Measurements from ENCODE around the gene NRIP1. TPM values are rescaled to one million over a fixed set of nuclear protein-coding genes. Genes with fewer than 3 reads are reported as not detected.

NRIP1 gene
- total and polyA plus RNA-seq, 2 of the 8 experiments (the other 6 are each of a cell fraction or from before 2014, with no cell fraction given) = 1.5 to 9.3 TPM

- TF ChIP-seq SRF (IDR thresholded peaks at IDR 0.05; ENCODE audit: low read depth, low read length) (no peak), TCF12 (IDR thresholded peaks at IDR 0.05; ENCODE audit: low read depth, low read length) (no peak)
- no peak overlapping the region for H2BK15ac ChIP-seq (ENCODE audit: low read length)
Measured at GRCh38 chr21:15079269-15079668, 14.5 kb upstream of the NRIP1 start.

More at GRCh38 chr21:15079269-15079668, 14.5 kb upstream of the NRIP1 start:
- ChIA-PET POLR2A (ENCODE audit: partially characterized antibody) (no interaction called here), CTCF (ENCODE audit: partially characterized antibody) (no interaction called here)
- no peak overlapping the region for H3K4me2 ChIP-seq (ENCODE audit: insufficient read depth in 1 of 2, low read depth in 2 of 2, low read length in 2 of 2)
- no peak overlapping the region for H3K14ac ChIP-seq (ENCODE audit: insufficient read length)
- H4K91ac ChIP-seq (replicated peaks; ENCODE audit: insufficient read length, low read length) = no peak overlapping the region
- no peak overlapping the region for H2AK5ac ChIP-seq (ENCODE audit: low read depth, low read length)
- no peaks in the 10 kb centered on the region for H3K23me2 ChIP-seq (ENCODE audit: low read depth, low read length)
- H3K4me3 ChIP-seq (ENCODE audit: extremely low read depth in 1 of 4, insufficient read depth in 2 of 4, low read depth in 3 of 4, low read length in 4 of 4) = no peak overlapping the region
- no peak for DNase-seq (ENCODE audit: low read depth in 1 of 2, low spot score in 2 of 2)
- H3K9me3 ChIP-seq (ENCODE audit: insufficient read depth in 2 of 2, low read depth in 1 of 2, low read length in 1 of 2) = no peaks in the 10 kb centered on the region
- no peak overlapping the region for H3K23ac ChIP-seq (ENCODE audit: insufficient read length)
- no peak overlapping the region for H3K18ac ChIP-seq (ENCODE audit: extremely low read depth, low read length)
- H2BK12ac ChIP-seq (ENCODE audit: low read depth, low read length) = no peak overlapping the region
- no peak overlapping the region for H3K9ac ChIP-seq (replicated peaks in 1 of 4; ENCODE audit: extremely low read depth in 1 of 4, low read depth in 3 of 4, low read length in 3 of 4)
- H2BK5ac ChIP-seq (ENCODE audit: low read depth, low read length) = no peak overlapping the region
- no peak overlapping the region for H3K4ac ChIP-seq (replicated peaks; ENCODE audit: insufficient read length, low read depth, low read length)
- FAIRE-seq = no peak
- H3K56ac ChIP-seq (replicated peaks; ENCODE audit: insufficient read length, low read depth, low read length) = no peak overlapping the region
- H3K79me2 ChIP-seq (ENCODE audit: control insufficient read depth in 1 of 2, insufficient read depth in 2 of 2, low read length in 2 of 2) = no peaks in the 10 kb centered on the region
- H3K36me3 ChIP-seq (ENCODE audit: control insufficient read depth in 2 of 4, insufficient read depth in 4 of 4, low read length in 3 of 4) = no peaks in the 10 kb centered on the region
- H2BK120ac ChIP-seq (replicated peaks; ENCODE audit: low read depth, low read length) = no peak overlapping the region
- H3K4me1 ChIP-seq (replicated peaks in 1 of 4; ENCODE audit: control insufficient read depth in 3 of 4, insufficient read depth in 4 of 4, low read length in 3 of 4) = no peaks in the 10 kb centered on the region
- H3K79me1 ChIP-seq (ENCODE audit: low read depth, low read length) = no peaks in the 10 kb centered on the region
- H2AFZ ChIP-seq (ENCODE audit: low read length) = no peak overlapping the region
- no peak overlapping the region for H4K8ac ChIP-seq (ENCODE audit: extremely low read depth, insufficient read depth, low read length)
- no peak overlapping the region for H4K5ac ChIP-seq (ENCODE audit: insufficient read length, low read depth, low read length)
- no peak overlapping the region for H3K27ac ChIP-seq (ENCODE audit: low read depth, low read length)
- WGBS, 2 experiments (ENCODE audit: extremely low coverage in 1 of 2, insufficient coverage in 1 of 2, insufficient read length in 1 of 2, insufficient replicate concordance in 2 of 2, low coverage in 1 of 2, low lambda C conversion rate in 2 of 2, missing lambda C conversion rate in 1 of 2) = 85% methylated on average over 10 of the region's 10 CpGs; no CpG with 5 or more reads in 1 of the 2 experiments
- H4K20me1 ChIP-seq (replicated peaks in 1 of 2; ENCODE audit: control insufficient read depth in 1 of 2, insufficient read depth in 2 of 2, low read length in 2 of 2) = no peaks in the 10 kb centered on the region
- H2BK20ac ChIP-seq (ENCODE audit: low read length) = no peak overlapping the region
- no peaks in the 10 kb centered on the region for H3K27me3 ChIP-seq (replicated peaks in 1 of 4; ENCODE audit: control insufficient read depth in 3 of 4, extremely low read depth in 1 of 4, insufficient read depth in 3 of 4, low read length in 3 of 4)
